ENCODE results near the gene SMIM5.

DNA sequence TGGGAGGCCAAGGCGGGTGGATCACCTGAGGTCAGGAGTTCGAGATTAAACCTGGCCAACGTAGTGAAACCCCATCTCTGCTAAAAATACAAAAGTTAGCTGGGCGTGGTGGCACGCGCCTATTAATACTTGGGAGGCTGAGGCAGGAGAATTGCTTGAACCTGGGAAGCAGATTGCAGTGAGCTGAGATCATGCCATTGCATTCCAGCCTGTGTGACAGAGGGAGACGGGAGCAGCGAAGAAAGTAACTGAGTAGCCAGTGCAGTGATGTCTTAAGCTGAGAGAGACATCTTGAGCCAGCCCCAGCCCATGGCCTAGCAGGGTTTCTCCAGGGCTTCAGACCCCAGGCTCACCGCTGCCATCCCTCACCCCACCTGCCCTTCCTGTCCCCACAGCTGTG lies 9.8 kb upstream of the SMIM5 start:
- TF ChIP-seq, protein P1, sequence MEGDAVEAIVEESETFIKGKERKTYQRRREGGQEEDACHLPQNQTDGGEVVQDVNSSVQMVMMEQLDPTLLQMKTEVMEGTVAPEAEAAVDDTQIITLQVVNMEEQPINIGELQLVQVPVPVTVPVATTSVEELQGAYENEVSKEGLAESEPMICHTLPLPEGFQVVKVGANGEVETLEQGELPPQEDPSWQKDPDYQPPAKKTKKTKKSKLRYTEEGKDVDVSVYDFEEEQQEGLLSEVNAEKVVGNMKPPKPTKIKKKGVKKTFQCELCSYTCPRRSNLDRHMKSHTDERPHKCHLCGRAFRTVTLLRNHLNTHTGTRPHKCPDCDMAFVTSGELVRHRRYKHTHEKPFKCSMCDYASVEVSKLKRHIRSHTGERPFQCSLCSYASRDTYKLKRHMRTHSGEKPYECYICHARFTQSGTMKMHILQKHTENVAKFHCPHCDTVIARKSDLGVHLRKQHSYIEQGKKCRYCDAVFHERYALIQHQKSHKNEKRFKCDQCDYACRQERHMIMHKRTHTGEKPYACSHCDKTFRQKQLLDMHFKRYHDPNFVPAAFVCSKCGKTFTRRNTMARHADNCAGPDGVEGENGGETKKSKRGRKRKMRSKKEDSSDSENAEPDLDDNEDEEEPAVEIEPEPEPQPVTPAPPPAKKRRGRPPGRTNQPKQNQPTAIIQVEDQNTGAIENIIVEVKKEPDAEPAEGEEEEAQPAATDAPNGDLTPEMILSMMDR (IDR thresholded peaks at IDR 0.05), result no peak
- no peak for TF ChIP-seq EP300 (IDR thresholded peaks at IDR 0.05)
- no peak for TF ChIP-seq POLR2A (IDR thresholded peaks at IDR 0.05)
- TF ChIP-seq POLR2AphosphoS5 (IDR thresholded peaks at IDR 0.05), result no peak
